DOHH2 (cell line): ENCODE measurements around the gene NLGN1.

Source experiments
- H3F3A ChIP-seq: fragments of 200-600 bp; sonication (generic), shearing (Covaris generic); 2 replicates; pipeline ENCODE4 v1.6.0; 2016; ENCODE audit warnings: antibody characterized with exemption, mild to moderate bottlenecking; ENCODE audit not compliant: control insufficient read depth, insufficient read depth
- H3K27ac ChIP-seq: fragments of 200-600 bp; sonication (generic); 2 replicates; pipeline ENCODE4 v1.5.1; 2014; ENCODE audit warnings: low read depth, mild to moderate bottlenecking, low read length, moderate library complexity
- H3K27me3 ChIP-seq: fragments of 200-600 bp; sonication (generic); 2 replicates; pipeline ENCODE4 v1.6.1; 2014; ENCODE audit warnings: mild to moderate bottlenecking, low read length, mixed read lengths; ENCODE audit not compliant: control insufficient read depth
- H3K36me3 ChIP-seq: fragments of 200-600 bp; sonication (generic); 2 replicates; pipeline ENCODE4 v1.6.1; 2014; ENCODE audit warnings: mild to moderate bottlenecking, low read length, moderate library complexity, mixed read lengths; ENCODE audit not compliant: control insufficient read depth
- H3K4me1 ChIP-seq: fragments of 200-600 bp; sonication (generic); 2 replicates; pipeline ENCODE4 v1.6.1; 2014; ENCODE audit warnings: mild to moderate bottlenecking, low read length, mixed read lengths; ENCODE audit not compliant: control insufficient read depth
- H3K4me2 ChIP-seq: fragments of 200-600 bp; sonication (generic); 2 replicates; pipeline ENCODE4 v1.6.0; 2014; ENCODE audit warnings: mild to moderate bottlenecking, low read length, moderate library complexity
- H3K4me3 ChIP-seq: fragments of 200-600 bp; sonication (generic); 2 replicates; pipeline ENCODE4 v1.5.1; 2014; ENCODE audit warnings: mild to moderate bottlenecking, low read length, mixed read lengths
- H3K79me2 ChIP-seq: fragments of 200-600 bp; sonication (generic); 2 replicates; pipeline ENCODE4 v1.6.1; 2014; ENCODE audit warnings: mild to moderate bottlenecking, low read length, mixed read lengths; ENCODE audit not compliant: control insufficient read depth
- H3K9me2 ChIP-seq: fragments of 200-600 bp; sonication (generic); replicated peaks from 2 replicates; pipeline ENCODE4 v1.6.1; 2014; ENCODE audit warnings: mild to moderate bottlenecking, low read length, mixed read lengths; ENCODE audit not compliant: control insufficient read depth
- H3K9me3 ChIP-seq: fragments of 200-600 bp; sonication (generic); 2 replicates; pipeline ENCODE4 v1.6.1; 2014; ENCODE audit warnings: antibody characterized with exemption, low read length, mixed read lengths; ENCODE audit not compliant: control insufficient read depth, insufficient read depth
- H4K20me1 ChIP-seq: fragments of 200-600 bp; sonication (generic); 2 replicates; pipeline ENCODE4 v1.6.0; 2014; ENCODE audit warnings: low read depth, mild to moderate bottlenecking, antibody characterized with exemption, low read length, moderate library complexity; ENCODE audit not compliant: control insufficient read depth, insufficient read depth
- EZH2phosphoT487 ChIP-seq: fragments of 200-600 bp; sonication (generic); IDR thresholded peaks from 2 replicates; pipeline ENCODE4 v1.6.1; 2017; ENCODE audit warnings: borderline replicate concordance, mild to moderate bottlenecking, antibody characterized with exemption, low read length, moderate library complexity, mixed read lengths
- TF ChIP-seq, protein P1 (sequence below): fragments of 200-600 bp; sonication (generic); IDR thresholded peaks from one replicate; pipeline ENCODE4 v1.5.1; 2014; ENCODE audit warnings: antibody characterized with exemption, mild to moderate bottlenecking, low read depth, low read length; ENCODE audit not compliant: poor library complexity, severe bottlenecking

The NLGN1 gene

GRCh38 chr3:173901649-173902048 lies 504.1 kb downstream of the NLGN1 start:
- no peak overlapping the region for H3K27ac ChIP-seq
- H3K4me3 ChIP-seq = no peak overlapping the region
- H3K4me1 ChIP-seq = no peaks in the 10 kb centered on the region
- H3K27me3 ChIP-seq = no peaks in the 10 kb centered on the region
- H3K9me2 ChIP-seq = no peaks in the 10 kb centered on the region
- H3K79me2 ChIP-seq = no peaks in the 10 kb centered on the region
- H3K36me3 ChIP-seq = no peaks in the 10 kb centered on the region
- no peaks in the 10 kb centered on the region for H3F3A ChIP-seq
- no peaks in the 10 kb centered on the region for H3K9me3 ChIP-seq
- no peaks in the 10 kb centered on the region for H4K20me1 ChIP-seq
- H3K4me2 ChIP-seq = no peak overlapping the region
- TF ChIP-seq, protein P1, sequence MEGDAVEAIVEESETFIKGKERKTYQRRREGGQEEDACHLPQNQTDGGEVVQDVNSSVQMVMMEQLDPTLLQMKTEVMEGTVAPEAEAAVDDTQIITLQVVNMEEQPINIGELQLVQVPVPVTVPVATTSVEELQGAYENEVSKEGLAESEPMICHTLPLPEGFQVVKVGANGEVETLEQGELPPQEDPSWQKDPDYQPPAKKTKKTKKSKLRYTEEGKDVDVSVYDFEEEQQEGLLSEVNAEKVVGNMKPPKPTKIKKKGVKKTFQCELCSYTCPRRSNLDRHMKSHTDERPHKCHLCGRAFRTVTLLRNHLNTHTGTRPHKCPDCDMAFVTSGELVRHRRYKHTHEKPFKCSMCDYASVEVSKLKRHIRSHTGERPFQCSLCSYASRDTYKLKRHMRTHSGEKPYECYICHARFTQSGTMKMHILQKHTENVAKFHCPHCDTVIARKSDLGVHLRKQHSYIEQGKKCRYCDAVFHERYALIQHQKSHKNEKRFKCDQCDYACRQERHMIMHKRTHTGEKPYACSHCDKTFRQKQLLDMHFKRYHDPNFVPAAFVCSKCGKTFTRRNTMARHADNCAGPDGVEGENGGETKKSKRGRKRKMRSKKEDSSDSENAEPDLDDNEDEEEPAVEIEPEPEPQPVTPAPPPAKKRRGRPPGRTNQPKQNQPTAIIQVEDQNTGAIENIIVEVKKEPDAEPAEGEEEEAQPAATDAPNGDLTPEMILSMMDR = no peak
- TF ChIP-seq EZH2phosphoT487 = no peak

DNA sequence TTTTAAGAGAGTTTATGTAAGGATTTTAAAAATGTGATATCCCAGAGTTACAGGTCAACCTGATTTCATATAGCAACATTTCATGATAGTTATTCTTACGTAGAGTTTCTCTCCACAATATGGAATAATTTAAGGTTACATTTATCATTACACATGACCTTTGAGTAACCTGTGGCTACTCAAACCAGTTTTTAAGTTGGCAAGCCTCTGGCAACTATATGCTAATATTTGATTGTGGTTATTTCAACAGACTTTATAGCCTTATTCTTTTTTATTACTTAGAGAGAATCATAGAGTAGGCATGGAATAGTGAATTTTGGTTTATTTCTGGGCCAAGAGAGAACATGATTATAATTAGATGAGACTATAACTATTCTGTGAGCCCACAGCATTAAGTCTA lies 504.9 kb downstream of the NLGN1 start:
- Histone ChIP-seq H3K4me1 (no peaks in the 10 kb centered on the region), H3F3A (no peaks in the 10 kb centered on the region), H3K9me2 (no peaks in the 10 kb centered on the region), H3K79me2 (no peaks in the 10 kb centered on the region), H3K4me2 (no peak overlapping the region), H4K20me1 (no peaks in the 10 kb centered on the region), H3K4me3 (no peak overlapping the region), H3K27ac (no peak overlapping the region), H3K36me3 (no peaks in the 10 kb centered on the region), H3K27me3 (no peaks in the 10 kb centered on the region), H3K9me3 (no peaks in the 10 kb centered on the region)
- TF ChIP-seq, protein P1 = no peak
- TF ChIP-seq EZH2phosphoT487 = no peak

DNA sequence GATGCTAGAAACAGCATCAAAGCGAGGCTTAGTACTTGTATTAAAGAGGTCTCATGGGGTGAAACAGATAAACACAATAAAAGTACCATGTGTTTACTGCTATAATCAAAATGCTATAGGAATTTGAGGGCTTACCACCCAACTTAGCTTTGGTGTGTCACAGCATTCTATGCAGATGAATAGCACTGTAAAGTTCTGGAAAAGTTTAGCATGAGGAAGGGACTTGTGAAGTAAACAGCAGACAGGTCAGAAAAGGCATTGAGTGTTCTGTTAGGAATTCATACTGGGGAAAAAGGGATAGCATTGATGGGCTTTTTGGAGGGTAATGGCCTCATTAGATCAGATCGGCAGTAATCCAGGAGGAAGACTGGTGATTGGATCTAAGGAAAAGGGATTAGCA lies 505.3 kb downstream of the NLGN1 start:
- Histone ChIP-seq H3K27ac (no peak overlapping the region), H3K4me1 (no peaks in the 10 kb centered on the region), H3K4me3 (no peak overlapping the region), H3K9me2 (no peaks in the 10 kb centered on the region), H3K4me2 (no peak overlapping the region), H4K20me1 (no peaks in the 10 kb centered on the region), H3F3A (no peaks in the 10 kb centered on the region), H3K9me3 (no peaks in the 10 kb centered on the region), H3K27me3 (no peaks in the 10 kb centered on the region), H3K79me2 (no peaks in the 10 kb centered on the region), H3K36me3 (no peaks in the 10 kb centered on the region)
- TF ChIP-seq, protein P1 = no peak
- no peak for TF ChIP-seq EZH2phosphoT487

DNA sequence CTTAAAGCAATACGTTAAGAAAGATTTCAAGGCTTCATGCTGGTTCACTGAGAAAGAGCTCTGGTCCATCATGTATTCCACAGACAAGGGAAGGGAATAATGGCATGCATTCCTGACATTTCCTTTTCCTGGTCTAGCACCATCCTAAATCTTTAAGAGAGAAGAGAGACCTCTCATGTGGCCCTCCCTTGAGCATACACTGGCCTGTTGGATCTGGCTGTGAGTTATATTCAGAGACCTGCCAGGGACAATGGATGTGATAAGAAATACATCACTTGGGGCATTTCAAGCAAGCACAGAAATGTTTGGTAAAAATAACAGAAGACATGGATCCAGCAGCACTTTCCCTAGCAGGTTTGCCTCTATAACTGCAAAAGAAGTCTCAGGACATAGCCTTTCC lies 507.8 kb downstream of the NLGN1 start:
- no peaks in the 10 kb centered on the region for H3K79me2 ChIP-seq
- TF ChIP-seq, protein P1 = no peak
- TF ChIP-seq EZH2phosphoT487 = no peak
- H3K9me2 ChIP-seq = no peaks in the 10 kb centered on the region
- no peaks in the 10 kb centered on the region for H3K36me3 ChIP-seq
- H3K27me3 ChIP-seq = no peaks in the 10 kb centered on the region
- H3K4me2 ChIP-seq = no peak overlapping the region
- no peak overlapping the region for H3K27ac ChIP-seq
- H3K4me3 ChIP-seq = no peak overlapping the region
- H4K20me1 ChIP-seq = no peaks in the 10 kb centered on the region
- H3K9me3 ChIP-seq = no peaks in the 10 kb centered on the region
- H3F3A ChIP-seq = no peaks in the 10 kb centered on the region
- no peaks in the 10 kb centered on the region for H3K4me1 ChIP-seq
